ENCODE measurements around the gene CNFN.

Gene CNFN

GRCh38 chr19:42374826-42375376, 15.2 kb downstream of the CNFN start:
- no peak for DNase-seq (ENCODE audit: low read depth)

GRCh38 chr19:42370626-42371175, 19.4 kb downstream of the CNFN start:
- no peak for DNase-seq (ENCODE audit: low read depth)

GRCh38 chr19:42370068-42370520, 20.0 kb downstream of the CNFN start:
- no peak for DNase-seq (ENCODE audit: low read depth)

- DNase-seq (ENCODE audit: low read depth), result no peak
These were observed 20.5 kb downstream of the CNFN start for GRCh38 chr19:42369433-42370067.

GRCh38 chr19:42368765-42369164, 21.3 kb downstream of the CNFN start:
- no peak for DNase-seq (ENCODE audit: low read depth)

GRCh38 chr19:42368360-42368759, 21.7 kb downstream of the CNFN start:
- DNase-seq (ENCODE audit: low read depth), result no peak

- no peak for DNase-seq (ENCODE audit: low read depth)
These were observed 22.2 kb downstream of the CNFN start for GRCh38 chr19:42367929-42368328.

GRCh38 chr19:42366673-42367072, 23.4 kb downstream of the CNFN start:
- DNase-seq (ENCODE audit: low read depth), result no peak

GRCh38 chr19:42363614-42364346, 26.3 kb downstream of the CNFN start:
- DNase-seq (ENCODE audit: low read depth), result no peak

GRCh38 chr19:42362891-42363440, 27.1 kb downstream of the CNFN start:
- no peak for DNase-seq (ENCODE audit: low read depth)

GRCh38 chr19:42362342-42362741, 27.8 kb downstream of the CNFN start:
- DNase-seq (ENCODE audit: low read depth), result no peak

- DNase-seq (ENCODE audit: low read depth), result no peak
These were observed 28.6 kb downstream of the CNFN start for GRCh38 chr19:42361545-42361910.

- DNase-seq (ENCODE audit: low read depth), result no peak
These were observed 29.1 kb downstream of the CNFN start for GRCh38 chr19:42360787-42361544.

GRCh38 chr19:42357290-42357689, 32.8 kb downstream of the CNFN start:
- DNase-seq (ENCODE audit: low read depth), result no peak

GRCh38 chr19:42356686-42357085, 33.4 kb downstream of the CNFN start:
- DNase-seq (ENCODE audit: low read depth), result no peak

GRCh38 chr19:42355896-42356295, 34.2 kb downstream of the CNFN start:
- no peak for DNase-seq (ENCODE audit: low read depth)

- DNase-seq (ENCODE audit: low read depth), result no peak
These were observed 36.6 kb downstream of the CNFN start for GRCh38 chr19:42353341-42354015.

GRCh38 chr19:42352301-42353259, 37.5 kb downstream of the CNFN start:
- DNase-seq (ENCODE audit: low read depth), result no peak

GRCh38 chr19:42351079-42351735, 38.9 kb downstream of the CNFN start:
- no peak for DNase-seq (ENCODE audit: low read depth)

GRCh38 chr19:42350417-42350816, 39.7 kb downstream of the CNFN start:
- DNase-seq (ENCODE audit: low read depth), result no peak
